ENCODE measurements around the gene TRAF3.

DNA sequence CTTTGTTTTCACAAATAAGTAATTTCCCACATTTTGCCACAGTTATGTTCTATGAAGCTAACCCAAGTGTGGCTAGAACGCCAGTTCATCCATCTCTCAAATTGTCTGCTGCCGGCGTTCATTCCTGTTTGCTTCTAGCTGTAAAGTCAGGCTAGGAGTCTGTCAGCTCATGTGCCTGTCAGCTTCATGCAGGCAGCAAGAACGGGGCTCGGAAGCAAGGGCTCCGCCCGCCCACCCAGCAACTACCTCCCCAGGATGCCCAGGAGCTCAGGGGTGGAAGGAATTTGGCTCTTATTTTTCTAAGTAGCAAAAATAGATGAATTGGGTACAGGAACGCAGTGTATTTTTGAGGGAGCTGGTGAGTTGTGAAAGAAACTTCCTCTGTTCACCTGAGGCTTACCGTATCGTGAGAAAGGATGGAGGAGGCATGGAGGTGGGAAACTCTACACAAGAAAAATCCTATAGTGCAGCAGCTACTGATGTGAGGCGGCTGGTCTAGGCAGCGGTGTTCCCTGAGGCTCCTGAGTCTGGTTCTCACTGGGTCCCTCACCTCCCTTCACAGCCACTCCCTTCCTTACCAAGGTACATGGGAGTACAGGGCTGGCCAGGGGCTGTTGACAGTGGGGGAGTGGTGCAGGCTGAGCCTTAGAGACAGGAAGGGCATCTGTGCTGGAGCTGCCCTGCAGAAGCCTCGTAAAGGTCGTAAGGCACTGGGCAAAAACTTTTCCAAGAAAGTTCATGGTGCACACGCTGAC, 90.8 kb downstream of the TRAF3 start:
- no peak for TF ChIP-seq POLR2A (IDR thresholded peaks at IDR 0.05; ENCODE audit: low read length)
- TF ChIP-seq GATA1 (IDR thresholded peaks at IDR 0.05; ENCODE audit: low read depth, low read length) = no peak
